Upper lobe of left lung (tissue), 6 donors: ENCODE data around the gene SELENON. TPM values are rescaled to one million over a fixed set of nuclear protein-coding genes. Genes with fewer than 3 reads are reported as not detected.

Source experiments
- ATAC-seq, 2 donors: fragments of 200-7000 bp; cut with Tn5 transposase; one replicate each; pipeline ENCODE4 v1.9.1; 2022; ENCODE audit warnings: mild to moderate bottlenecking in 2 of 2, moderate library complexity in 2 of 2; ENCODE audit not compliant: low FRiP score in 2 of 2
- DNase-seq, 2 donors: peaks; one replicate each; pipeline ENCODE4 v3.0.0-alpha.2; 2019 to 2020
- H3K27ac ChIP-seq, 4 donors: fragments of 200-600 bp; sonication (generic); one replicate each; pipeline ENCODE4 v1.5.1; 2016 to 2019
- H3K27me3 ChIP-seq, 4 donors: fragments of 200-600 bp; sonication (generic); one replicate each; pipeline ENCODE4 v1.5.1; 2017 to 2019
- H3K36me3 ChIP-seq, 4 donors: fragments of 200-600 bp; sonication (generic); one replicate each; pipeline ENCODE4 v1.5.1; 2016 to 2019
- H3K4me1 ChIP-seq, 4 donors: fragments of 200-600 bp; sonication (generic); one replicate each; pipeline ENCODE4 v1.5.1; 2018 to 2019
- H3K4me3 ChIP-seq, 4 donors: fragments of 200-600 bp; sonication (generic); one replicate each; pipeline ENCODE4 v1.5.1; 2017 to 2019; ENCODE audit warnings: mild to moderate bottlenecking in 2 of 4, moderate library complexity in 1 of 4
- H3K9me3 ChIP-seq, 4 donors: fragments of 200-600 bp; sonication (generic); one replicate each; pipeline ENCODE4 v1.5.1; 2018 to 2019
- EP300 ChIP-seq, 4 donors: sonication (generic); formaldehyde crosslinking; IDR thresholded peaks; one replicate each; pipeline ENCODE4 v1.5.1; 2017; ENCODE audit warnings: antibody characterized with exemption in 4 of 4, control low read depth in 2 of 4
- POLR2A ChIP-seq, 4 donors: fragments of 450-650 bp; IDR thresholded peaks; one replicate each; pipeline ENCODE4 v1.5.1; 2016 to 2017; ENCODE audit warnings: antibody characterized with exemption in 4 of 4, mild to moderate bottlenecking in 2 of 4
- POLR2AphosphoS5 ChIP-seq, 2 donors: sonication (generic); formaldehyde crosslinking; IDR thresholded peaks; one replicate each; pipeline ENCODE4 v1.5.1; 2017; ENCODE audit warnings: antibody characterized with exemption in 2 of 2
- WGBS, 2 donors: methylation state at CpG; one replicate each; pipeline ENCODE4 v1.1.5; 2017 to 2018; 5-methylcytosine and 5-hydroxymethylcytosine counted together
- total RNA-seq, 6 donors: library from RNA; depleted of rRNA in 4 of 6; stranded (reverse); fragments of >200 nt in 4 of 6; gene quantifications; one replicate each; pipeline versions ENCODE4 v1.1.0 to v1.2.1, GENCODE V29; 2016 to 2021
- TF ChIP-seq, protein P1 (sequence below), 6 experiments: fragments of 450-650 bp in 4 of 6; fragments of 200-600 bp in 2 of 6; sonication (generic) in 2 of 6; IDR thresholded peaks; one replicate each; pipeline ENCODE4 v1.5.1; 2016 to 2019; ENCODE audit warnings: antibody characterized with exemption in 6 of 6
- donor health status: DM: no; HTN: no; CAD: no; lungs with moderate emphysema.
- donor health status: DM: no; HTN: yes; CAD: no; lungs with severe emphysema.

Gene SELENON
- total RNA-seq, 6 donors from 2014 or later, result 22.0 to 91.1 (median 60.5) TPM

- no peaks in the 10 kb centered on the region for H3K9me3 ChIP-seq
- no peak overlapping the region for H3K4me3 ChIP-seq
- peaks cover 0 to 28% (median 0%) of the 10 kb centered on the region in 4 donors for H3K36me3 ChIP-seq
- peaks cover 0 to 4% (median 0%) of the 10 kb centered on the region in 4 donors for H3K4me1 ChIP-seq
- DNase-seq, result no peak
- ATAC-seq, result no peak
- H3K27ac ChIP-seq, result no peak overlapping the region
- no peaks in the 10 kb centered on the region for H3K27me3 ChIP-seq
- TF ChIP-seq, protein P1, sequence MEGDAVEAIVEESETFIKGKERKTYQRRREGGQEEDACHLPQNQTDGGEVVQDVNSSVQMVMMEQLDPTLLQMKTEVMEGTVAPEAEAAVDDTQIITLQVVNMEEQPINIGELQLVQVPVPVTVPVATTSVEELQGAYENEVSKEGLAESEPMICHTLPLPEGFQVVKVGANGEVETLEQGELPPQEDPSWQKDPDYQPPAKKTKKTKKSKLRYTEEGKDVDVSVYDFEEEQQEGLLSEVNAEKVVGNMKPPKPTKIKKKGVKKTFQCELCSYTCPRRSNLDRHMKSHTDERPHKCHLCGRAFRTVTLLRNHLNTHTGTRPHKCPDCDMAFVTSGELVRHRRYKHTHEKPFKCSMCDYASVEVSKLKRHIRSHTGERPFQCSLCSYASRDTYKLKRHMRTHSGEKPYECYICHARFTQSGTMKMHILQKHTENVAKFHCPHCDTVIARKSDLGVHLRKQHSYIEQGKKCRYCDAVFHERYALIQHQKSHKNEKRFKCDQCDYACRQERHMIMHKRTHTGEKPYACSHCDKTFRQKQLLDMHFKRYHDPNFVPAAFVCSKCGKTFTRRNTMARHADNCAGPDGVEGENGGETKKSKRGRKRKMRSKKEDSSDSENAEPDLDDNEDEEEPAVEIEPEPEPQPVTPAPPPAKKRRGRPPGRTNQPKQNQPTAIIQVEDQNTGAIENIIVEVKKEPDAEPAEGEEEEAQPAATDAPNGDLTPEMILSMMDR (IDR thresholded peaks at IDR 0.05), result no peak
- TF ChIP-seq EP300 (IDR thresholded peaks at IDR 0.05) (no peak), POLR2AphosphoS5 (IDR thresholded peaks at IDR 0.05) (no peak), POLR2A (IDR thresholded peaks at IDR 0.05) (no peak)
- WGBS, 2 donors, result 95 to 100% methylated on average over 4 of the region's 4 CpGs
Observed at GRCh38 chr1:25779894-25780293, 20.1 kb upstream of the SELENON start.

GRCh38 chr1:25780318-25781129 lies 19.5 kb upstream of the SELENON start:
- no peak for TF ChIP-seq EP300 (IDR thresholded peaks at IDR 0.05)
- TF ChIP-seq, protein P1 (IDR thresholded peaks at IDR 0.05), result no peak
- ATAC-seq (no peak), DNase-seq (no peak)
- H3K4me1 ChIP-seq, result peaks cover 0 to 4% (median 0%) of the 10 kb centered on the region in 4 donors
- H3K36me3 ChIP-seq, result peaks cover 0 to 28% (median 0%) of the 10 kb centered on the region in 4 donors
- WGBS, 2 donors, result 87 to 88% methylated on average over 12 to 14 of the region's 14 CpGs
- H3K27me3 ChIP-seq, result no peaks in the 10 kb centered on the region
- H3K9me3 ChIP-seq, result no peaks in the 10 kb centered on the region
- H3K27ac ChIP-seq, result no peak overlapping the region
- no peak overlapping the region for H3K4me3 ChIP-seq

GRCh38 chr1:25781130-25781433 lies 18.9 kb upstream of the SELENON start:
- ATAC-seq, result no peak
- Histone ChIP-seq H3K27ac (no peak overlapping the region), H3K36me3 (peaks cover 0 to 28% (median 0%) of the 10 kb centered on the region in 4 donors), H3K4me1 (peaks cover 0 to 4% (median 0%) of the 10 kb centered on the region in 4 donors), H3K4me3 (no peak overlapping the region), H3K9me3 (no peaks in the 10 kb centered on the region), H3K27me3 (no peaks in the 10 kb centered on the region)
- TF ChIP-seq POLR2AphosphoS5 (IDR thresholded peaks at IDR 0.05), result no peak
- no peak for TF ChIP-seq EP300 (IDR thresholded peaks at IDR 0.05)
- TF ChIP-seq POLR2A (IDR thresholded peaks at IDR 0.05), result no peak
- TF ChIP-seq, protein P1 (IDR thresholded peaks at IDR 0.05), result no peak
- no peak for DNase-seq
- WGBS, 2 donors, result 93 to 100% methylated on average over 1 to 3 of the region's 3 CpGs

DNA sequence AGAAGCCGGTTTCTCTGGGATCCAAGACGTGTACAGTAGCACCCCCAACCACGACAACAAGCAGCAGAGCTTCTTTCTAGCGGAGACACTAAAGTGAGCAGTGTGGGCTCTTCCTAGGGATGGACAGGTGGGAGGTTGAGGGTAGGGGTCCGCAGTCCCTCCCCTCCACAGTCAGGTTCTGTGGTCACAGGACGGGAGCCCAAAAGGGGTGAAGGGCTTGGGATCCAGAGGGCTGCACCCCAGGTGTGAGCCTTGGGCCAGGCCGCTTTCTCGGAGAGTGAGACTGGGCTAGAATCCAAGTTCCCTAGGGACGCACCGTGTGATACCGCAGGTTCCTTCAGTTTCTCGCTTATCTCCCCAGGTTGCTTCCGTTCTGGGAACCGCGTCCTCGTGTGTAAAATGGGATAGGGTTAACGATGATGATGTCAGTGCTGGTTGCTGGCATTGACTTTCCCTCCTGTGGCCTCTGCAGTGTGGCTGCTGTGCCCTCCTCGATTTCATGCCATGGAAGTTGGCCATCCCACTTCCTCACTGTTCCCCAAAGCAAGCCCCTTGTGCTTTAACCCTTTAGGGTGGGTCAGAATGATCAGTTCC lies 17.3 kb upstream of the SELENON start:
- Histone ChIP-seq H3K4me1 (peaks cover 0 to 4% (median 0%) of the 10 kb centered on the region in 4 donors), H3K27ac (no peak overlapping the region), H3K9me3 (no peaks in the 10 kb centered on the region), H3K4me3 (no peak overlapping the region), H3K27me3 (no peaks in the 10 kb centered on the region), H3K36me3 (peaks cover 0 to 28% (median 0%) of the 10 kb centered on the region in 4 donors)
- DNase-seq, result no peak
- no peak for ATAC-seq
- TF ChIP-seq EP300 (IDR thresholded peaks at IDR 0.05), result no peak
- TF ChIP-seq, protein P1 (IDR thresholded peaks at IDR 0.05), result no peak
- TF ChIP-seq POLR2A (IDR thresholded peaks at IDR 0.05), result no peak
- no peak for TF ChIP-seq POLR2AphosphoS5 (IDR thresholded peaks at IDR 0.05)
- WGBS, 2 donors, result 76% methylated on average over 18 of the region's 18 CpGs
